Testis (tissue), 2 donors: ENCODE measurements around the gene DLGAP3.

ENCODE experiments used
- POLR2A ChIP-seq: fragments of 450-650 bp; IDR thresholded peaks from one replicate; pipeline ENCODE4 v1.6.1; 2017; ENCODE audit warnings: antibody characterized with exemption, mild to moderate bottlenecking, moderate library complexity
- TF ChIP-seq, protein P1 (sequence below), 3 experiments: fragments of 450-650 bp in 2 of 3; fragments of 200-600 bp in 1 of 3; sonication (generic) in 1 of 3; IDR thresholded peaks; one replicate each; pipeline ENCODE4 v1.5.1; 2016 to 2019; ENCODE audit warnings: antibody characterized with exemption in 3 of 3, mild to moderate bottlenecking in 2 of 3, moderate library complexity in 1 of 3

- TF ChIP-seq, protein P1, sequence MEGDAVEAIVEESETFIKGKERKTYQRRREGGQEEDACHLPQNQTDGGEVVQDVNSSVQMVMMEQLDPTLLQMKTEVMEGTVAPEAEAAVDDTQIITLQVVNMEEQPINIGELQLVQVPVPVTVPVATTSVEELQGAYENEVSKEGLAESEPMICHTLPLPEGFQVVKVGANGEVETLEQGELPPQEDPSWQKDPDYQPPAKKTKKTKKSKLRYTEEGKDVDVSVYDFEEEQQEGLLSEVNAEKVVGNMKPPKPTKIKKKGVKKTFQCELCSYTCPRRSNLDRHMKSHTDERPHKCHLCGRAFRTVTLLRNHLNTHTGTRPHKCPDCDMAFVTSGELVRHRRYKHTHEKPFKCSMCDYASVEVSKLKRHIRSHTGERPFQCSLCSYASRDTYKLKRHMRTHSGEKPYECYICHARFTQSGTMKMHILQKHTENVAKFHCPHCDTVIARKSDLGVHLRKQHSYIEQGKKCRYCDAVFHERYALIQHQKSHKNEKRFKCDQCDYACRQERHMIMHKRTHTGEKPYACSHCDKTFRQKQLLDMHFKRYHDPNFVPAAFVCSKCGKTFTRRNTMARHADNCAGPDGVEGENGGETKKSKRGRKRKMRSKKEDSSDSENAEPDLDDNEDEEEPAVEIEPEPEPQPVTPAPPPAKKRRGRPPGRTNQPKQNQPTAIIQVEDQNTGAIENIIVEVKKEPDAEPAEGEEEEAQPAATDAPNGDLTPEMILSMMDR (IDR thresholded peaks at IDR 0.05) = no peak
- TF ChIP-seq POLR2A = no peak
Measured at GRCh38 chr1:34851431-34852105, 77.9 kb downstream of the DLGAP3 start.
